ENCODE results near the gene RAP2A. TPM values are rescaled to one million over a fixed set of nuclear protein-coding genes. Genes with fewer than 3 reads are reported as not detected.

Gene RAP2A
- total and polyA plus RNA-seq, 11 donors, result 3.9 to 34.8 (median 23.2) TPM

- no peak for ATAC-seq
- no peak overlapping the region for H3K27ac ChIP-seq
- no peak for DNase-seq
- 94 to 100% (median 97%) methylated on average over 1 of the region's 1 CpG for WGBS, 4 donors
- intact Hi-C loops (cut with DNase I), result no loop called here
- peaks cover 0 to 4% (median 0%) of the 10 kb centered on the region in 12 donors for H3K9me3 ChIP-seq
- no peak overlapping the region for H3K4me3 ChIP-seq
- no peak for TF ChIP-seq POLR2A (IDR thresholded peaks at IDR 0.05)
- TF ChIP-seq, protein P1, sequence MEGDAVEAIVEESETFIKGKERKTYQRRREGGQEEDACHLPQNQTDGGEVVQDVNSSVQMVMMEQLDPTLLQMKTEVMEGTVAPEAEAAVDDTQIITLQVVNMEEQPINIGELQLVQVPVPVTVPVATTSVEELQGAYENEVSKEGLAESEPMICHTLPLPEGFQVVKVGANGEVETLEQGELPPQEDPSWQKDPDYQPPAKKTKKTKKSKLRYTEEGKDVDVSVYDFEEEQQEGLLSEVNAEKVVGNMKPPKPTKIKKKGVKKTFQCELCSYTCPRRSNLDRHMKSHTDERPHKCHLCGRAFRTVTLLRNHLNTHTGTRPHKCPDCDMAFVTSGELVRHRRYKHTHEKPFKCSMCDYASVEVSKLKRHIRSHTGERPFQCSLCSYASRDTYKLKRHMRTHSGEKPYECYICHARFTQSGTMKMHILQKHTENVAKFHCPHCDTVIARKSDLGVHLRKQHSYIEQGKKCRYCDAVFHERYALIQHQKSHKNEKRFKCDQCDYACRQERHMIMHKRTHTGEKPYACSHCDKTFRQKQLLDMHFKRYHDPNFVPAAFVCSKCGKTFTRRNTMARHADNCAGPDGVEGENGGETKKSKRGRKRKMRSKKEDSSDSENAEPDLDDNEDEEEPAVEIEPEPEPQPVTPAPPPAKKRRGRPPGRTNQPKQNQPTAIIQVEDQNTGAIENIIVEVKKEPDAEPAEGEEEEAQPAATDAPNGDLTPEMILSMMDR (IDR thresholded peaks at IDR 0.05), result no peak
- no peaks in the 10 kb centered on the region for H3K36me3 ChIP-seq
- no peaks in the 10 kb centered on the region for H3K27me3 ChIP-seq
- H3K4me1 ChIP-seq, result peaks cover 0 to 9% (median 0%) of the 10 kb centered on the region in 12 donors
These were observed 51.4 kb downstream of the RAP2A start for GRCh38 chr13:97485320-97485719.

DNA sequence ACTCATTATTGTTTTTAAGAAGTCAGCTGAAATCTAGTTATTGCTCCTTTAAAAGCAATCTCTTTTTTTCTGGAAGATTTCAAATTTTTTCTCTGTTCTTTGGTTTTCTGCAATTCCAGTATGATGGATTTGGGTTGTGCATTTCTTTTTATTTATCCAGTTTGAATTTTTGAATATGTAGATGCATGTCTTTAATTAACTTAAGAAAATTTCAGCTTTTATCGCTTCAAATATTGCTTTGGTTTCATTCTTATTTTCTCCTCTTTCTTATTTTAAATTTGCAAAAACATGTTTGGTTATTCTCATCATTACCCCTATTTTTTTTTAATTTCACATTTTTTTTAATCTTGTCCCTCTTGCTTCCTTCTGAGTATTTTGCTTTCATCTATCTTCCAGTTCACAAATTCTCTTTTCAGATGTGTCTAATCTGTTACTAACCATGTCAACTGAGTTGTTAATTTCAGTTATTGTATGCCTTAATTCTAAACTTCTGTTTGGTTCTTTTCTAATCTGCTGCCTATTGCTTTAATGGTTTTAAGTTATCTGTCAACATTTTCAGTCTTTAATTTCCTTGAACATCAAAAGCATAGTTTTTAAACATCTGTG lies 56.8 kb downstream of the RAP2A start:
- DNase-seq, result no peak
- no peak for ATAC-seq
- Histone ChIP-seq H3K4me1 (no peaks in the 10 kb centered on the region), H3K27ac (no peak overlapping the region), H3K9me3 (peaks cover 0 to 18% (median 0%) of the 10 kb centered on the region in 12 donors), H3K36me3 (no peaks in the 10 kb centered on the region), H3K27me3 (no peaks in the 10 kb centered on the region), H3K4me3 (no peak overlapping the region)
- intact Hi-C loops (cut with DNase I), result no loop called here
- TF ChIP-seq, protein P1 (IDR thresholded peaks at IDR 0.05), result no peak
- no peak for TF ChIP-seq POLR2A (IDR thresholded peaks at IDR 0.05)
- 96 to 100% (median 97%) methylated on average over 1 of the region's 1 CpG for WGBS, 4 donors

- H3K4me3 ChIP-seq, result no peak overlapping the region
- H3K27me3 ChIP-seq, result no peaks in the 10 kb centered on the region
- ATAC-seq, result no peak
- TF ChIP-seq, protein P1 (IDR thresholded peaks at IDR 0.05), result no peak
- no peak for TF ChIP-seq POLR2A (IDR thresholded peaks at IDR 0.05)
- no peaks in the 10 kb centered on the region for H3K4me1 ChIP-seq
- intact Hi-C loops (cut with DNase I), result no loop called here
- H3K9me3 ChIP-seq, result peaks cover 0 to 18% (median 0%) of the 10 kb centered on the region in 12 donors
- no peak for DNase-seq
- no peak overlapping the region for H3K27ac ChIP-seq
- no peaks in the 10 kb centered on the region for H3K36me3 ChIP-seq
These were observed 57.5 kb downstream of the RAP2A start for GRCh38 chr13:97491452-97491851.

- H3K9me3 ChIP-seq, result peaks cover 0 to 18% (median 0%) of the 10 kb centered on the region in 12 donors
- 92 to 94% (median 93%) methylated on average over 2 of the region's 2 CpGs for WGBS, 4 donors
- intact Hi-C loops (cut with DNase I), result no loop called here
- TF ChIP-seq, protein P1 (IDR thresholded peaks at IDR 0.05), result no peak
- TF ChIP-seq POLR2A (IDR thresholded peaks at IDR 0.05), result no peak
- H3K36me3 ChIP-seq, result no peaks in the 10 kb centered on the region
- ATAC-seq (no peak), DNase-seq (no peak)
- H3K27me3 ChIP-seq, result no peaks in the 10 kb centered on the region
- H3K4me3 ChIP-seq, result no peak overlapping the region
- no peaks in the 10 kb centered on the region for H3K4me1 ChIP-seq
- H3K27ac ChIP-seq, result no peak overlapping the region
These were observed 58.3 kb downstream of the RAP2A start for GRCh38 chr13:97492257-97492656.
